Measurements from ENCODE around the gene EPSTI1.

EPSTI1 gene

DNA sequence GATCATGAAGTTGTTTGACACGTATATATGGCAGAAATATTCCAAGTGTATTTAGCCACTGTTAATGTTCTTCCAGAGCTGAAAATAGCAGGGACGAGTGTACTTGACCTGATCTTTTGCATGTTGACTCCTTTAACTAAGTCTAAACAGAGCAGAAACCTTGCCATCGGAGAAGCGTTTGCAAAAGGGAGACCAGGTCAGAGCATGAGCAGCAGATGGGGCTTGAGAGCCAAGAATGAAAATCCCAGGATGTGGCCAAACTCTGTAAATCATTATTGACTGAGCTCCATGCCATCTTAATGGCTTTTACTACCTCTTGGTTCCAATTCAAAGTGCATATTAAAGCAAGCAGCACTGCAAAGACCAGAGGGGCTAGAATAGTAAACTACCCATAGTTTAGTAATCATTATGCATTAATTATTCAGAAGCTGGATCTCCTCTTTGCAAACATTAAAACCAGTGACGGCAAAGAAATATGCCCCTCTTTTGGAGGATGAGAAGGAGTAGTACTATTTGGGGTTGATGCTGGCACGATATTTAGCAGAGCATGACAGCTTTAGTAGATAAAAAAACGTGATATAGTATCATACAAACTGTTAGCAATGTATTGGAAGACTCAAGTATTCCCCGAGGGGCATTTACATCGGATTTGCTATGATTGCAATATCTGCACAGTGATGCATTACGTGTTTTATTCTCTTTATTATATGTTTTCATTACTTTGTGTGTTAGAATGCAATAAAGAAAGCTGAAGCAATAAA is 154.9 kb downstream of the EPSTI1 start:
- DNase-seq, result peak in 2 of 3 experiments; percentile 8 to 59

Data from NCI-H1417 (cell line).